ENCODE results near the gene ACOXL.

Gene ACOXL

DNA sequence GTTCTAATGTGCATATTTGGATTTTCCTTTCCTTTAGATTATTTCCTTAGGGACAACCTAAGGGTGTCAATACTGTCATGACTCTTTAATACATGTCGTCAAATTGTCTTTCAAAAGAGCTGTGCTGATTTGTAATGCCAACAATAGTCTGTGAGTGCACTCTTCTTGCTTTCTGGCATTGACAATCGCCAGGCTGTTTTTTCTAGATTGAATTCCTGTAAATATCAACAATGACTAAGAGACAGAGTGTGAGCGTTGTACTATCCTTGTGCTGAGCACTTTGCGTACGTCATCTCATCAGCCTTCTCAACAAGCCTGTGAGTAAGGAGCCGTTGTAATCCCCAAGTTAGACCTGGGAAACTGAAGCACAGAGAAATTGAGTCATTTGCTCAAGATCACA lies 96.0 kb downstream of the ACOXL start:
- DNase-seq (ENCODE audit: low spot score), result no peak

DNA sequence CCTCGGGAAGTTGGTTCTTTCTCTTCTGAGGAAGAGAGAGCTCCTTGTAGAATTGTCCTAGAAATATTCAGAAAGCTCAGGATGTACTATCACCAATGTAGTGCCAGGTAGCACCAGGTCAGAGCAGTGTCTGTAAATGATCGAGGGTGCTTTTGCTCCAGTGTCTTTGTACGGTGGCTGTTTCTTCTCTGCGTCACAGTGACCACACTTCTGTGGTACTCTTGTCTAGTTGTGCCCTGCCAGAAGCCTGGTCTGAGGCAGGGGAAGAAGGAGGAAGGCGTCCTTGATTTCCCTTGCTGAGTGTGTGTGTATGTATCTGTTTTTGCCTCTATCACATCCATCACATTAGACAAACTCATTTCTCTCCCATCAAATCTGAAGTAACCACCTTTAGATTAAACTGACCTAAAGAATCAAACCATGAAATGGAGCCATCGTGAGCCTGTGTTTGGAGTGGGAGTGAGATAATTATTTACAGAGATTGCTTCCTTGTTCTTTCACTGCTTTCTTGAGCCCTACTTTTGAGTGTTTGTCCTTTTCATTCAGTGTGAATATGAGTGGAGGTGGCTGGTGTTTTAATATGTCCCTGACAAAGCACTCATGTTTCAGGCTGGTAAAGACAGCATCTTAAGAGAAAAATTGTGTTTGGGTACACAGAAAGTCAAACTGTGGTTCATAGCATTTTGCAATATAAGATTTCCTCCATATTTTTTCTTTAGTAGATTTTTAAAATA lies 97.2 kb downstream of the ACOXL start:
- DNase-seq (ENCODE audit: low spot score), result no peak

DNA sequence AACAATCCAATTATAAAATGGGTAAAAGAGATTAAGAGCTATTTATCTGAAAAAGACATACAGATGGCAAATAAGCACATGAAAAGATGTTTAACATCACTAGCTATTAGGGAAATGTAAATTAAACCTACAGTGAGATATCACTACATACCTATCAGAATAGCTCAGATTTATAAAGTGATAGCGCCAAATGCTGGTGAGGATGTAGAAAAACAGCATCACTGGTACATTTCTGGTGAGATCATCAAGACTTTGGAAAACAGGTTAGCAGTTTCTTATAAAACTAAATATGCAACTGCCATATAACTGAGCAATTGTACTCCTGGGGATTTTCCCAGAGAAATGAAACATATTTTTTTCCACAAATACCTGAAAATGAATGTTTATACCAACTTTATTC lies 100.4 kb downstream of the ACOXL start:
- DNase-seq (ENCODE audit: low spot score), result no peak

DNA sequence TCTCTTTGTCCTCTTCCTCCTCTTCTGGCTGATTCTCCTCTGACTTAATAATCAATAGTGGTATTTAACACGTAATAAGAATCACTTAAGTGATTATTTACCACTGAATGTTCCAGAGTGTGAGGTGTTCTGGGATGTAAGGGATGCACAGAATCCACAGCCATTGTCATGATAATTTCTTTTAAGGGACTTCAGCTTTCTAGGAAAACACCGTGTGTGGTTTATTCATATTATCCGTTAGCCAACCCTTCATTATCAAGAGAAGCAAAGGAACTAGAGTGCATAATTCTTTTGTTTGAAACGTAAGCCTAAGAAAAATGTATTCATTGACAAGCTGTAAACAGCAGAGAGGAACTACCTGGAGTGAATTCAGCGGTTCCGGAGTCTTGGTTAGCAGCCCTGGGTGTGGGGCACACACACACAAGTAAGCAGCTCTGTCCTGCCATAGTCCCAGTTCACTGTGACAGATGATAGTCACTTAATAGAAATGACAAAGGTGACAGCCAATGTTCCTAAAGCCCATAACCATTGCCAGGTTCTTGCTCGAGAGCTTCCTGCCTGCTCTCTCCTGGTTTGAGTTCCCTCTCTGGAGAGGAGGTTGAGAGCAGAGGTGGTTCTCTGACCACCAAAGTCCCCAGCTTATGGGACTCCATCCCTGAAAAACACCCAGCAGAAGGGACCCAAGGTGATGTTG lies 101.9 kb downstream of the ACOXL start:
- DNase-seq (ENCODE audit: low spot score), result no peak

DNA sequence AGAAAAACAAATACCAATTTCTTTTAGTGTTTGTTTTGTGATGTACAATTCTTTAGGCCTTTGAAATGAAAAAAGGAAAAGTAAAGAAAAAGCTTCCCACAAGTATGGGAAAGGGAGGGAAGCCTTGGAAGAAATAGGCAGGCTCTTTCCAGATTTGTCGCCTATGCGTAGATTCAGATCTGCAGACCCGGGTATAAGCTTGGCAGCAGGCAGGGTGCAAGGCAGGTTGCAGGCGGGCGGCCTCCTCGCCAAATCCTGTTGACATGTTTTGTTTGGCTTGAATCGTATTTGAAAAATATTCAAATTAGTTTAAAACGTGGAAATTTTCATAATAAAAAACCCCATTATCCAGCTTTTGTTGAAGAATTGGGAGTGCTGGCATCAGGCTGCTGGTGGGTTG lies 104.3 kb downstream of the ACOXL start:
- DNase-seq (ENCODE audit: low spot score), result no peak

DNA sequence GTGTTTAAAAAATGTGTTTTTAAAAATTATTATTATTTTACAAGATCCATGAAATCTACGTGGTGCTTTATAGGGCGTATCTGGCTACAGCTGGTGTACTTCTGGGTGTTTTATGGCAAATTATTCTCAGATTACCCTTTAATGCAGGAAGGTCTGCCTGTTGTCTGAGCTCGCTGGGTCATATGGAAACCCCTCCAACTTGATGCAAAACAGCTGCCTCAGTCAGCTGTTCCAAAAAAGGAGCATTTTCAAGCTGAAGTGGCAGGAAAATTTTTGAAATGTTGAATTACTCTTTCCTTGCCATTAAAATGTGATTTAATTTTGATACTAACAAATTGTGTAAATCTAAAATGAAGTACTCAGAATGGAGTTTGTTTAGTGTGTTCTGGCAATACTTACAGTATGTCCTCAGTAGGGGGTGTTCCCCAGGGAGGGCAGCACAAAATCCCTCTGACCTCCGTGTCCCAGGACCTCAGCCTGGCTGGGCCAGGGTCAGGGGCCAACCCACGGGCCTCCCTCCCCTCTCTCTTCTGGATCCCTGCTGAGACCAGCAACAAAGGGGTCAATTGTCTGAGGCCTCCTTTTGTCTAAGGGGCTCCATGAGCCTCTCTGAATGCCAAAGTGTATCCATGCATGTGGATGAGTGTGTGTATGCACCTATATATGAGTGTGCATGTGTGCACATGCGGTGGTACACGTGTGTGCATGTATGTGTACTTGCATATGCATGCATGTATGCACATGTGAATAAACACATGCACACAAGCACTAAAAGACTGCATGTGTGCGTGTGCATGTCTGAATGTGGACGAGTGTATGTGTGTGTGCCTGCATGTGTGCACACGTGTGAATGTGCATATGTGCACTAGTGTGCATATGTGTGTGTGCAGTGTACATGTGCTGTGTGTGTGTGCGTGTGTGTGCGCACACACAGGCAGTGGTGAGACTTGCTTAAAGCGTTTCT lies 105.4 kb downstream of the ACOXL start:
- DNase-seq (ENCODE audit: low spot score), result no peak

DNA sequence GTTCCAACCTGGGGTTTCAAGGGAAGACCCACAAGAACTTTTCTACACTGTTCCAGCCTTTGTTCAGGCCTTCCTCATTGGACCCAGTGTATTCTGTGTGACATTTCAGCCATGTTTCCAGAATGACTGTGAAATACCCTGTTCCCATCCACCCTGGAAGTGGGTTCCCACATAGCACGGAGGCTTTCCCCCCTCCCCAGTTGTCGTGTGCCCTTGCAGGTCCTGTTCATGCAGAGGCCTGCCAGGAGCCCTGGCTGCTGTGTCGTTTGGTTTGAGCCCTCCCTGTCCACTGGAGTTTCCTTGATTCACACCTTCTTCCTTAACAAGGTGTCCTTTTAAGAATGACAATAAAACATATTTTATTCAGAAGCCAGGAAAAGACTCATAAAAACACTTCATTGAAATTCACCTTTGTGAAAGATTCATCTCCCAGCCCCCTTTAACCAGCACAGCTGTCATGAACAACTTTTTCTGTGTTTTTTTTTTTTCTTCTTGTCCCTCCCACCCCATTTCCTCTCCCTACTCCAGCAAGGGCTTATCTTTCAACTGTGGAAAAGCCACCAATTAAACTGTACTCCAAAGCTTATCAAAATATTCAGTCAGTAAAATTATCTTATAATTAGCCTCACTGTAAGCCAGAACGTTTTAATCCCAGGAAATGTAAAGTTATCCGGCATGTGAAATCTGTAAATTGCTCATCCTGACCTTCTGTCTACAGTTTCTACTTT lies 106.4 kb downstream of the ACOXL start:
- no peak for DNase-seq (ENCODE audit: low spot score)

DNA sequence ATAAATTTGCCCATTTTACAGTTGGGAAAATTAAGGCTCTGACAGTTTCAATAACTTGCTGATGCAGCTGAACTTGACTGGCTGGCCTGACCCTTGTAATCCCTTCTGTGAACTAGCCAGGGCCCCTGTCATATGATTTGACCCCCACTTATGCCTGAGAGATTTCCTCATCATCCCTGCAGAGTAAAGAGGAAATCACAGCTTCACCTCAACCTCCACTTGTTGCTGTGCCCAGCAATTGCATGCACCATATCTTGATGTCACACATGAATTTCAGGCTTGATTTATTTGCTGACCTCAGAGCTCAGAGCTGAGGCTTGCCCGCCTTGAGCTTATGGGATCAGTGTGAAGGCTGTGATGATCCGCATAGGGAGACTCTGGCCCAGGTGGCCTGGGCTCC lies 108.1 kb downstream of the ACOXL start:
- no peak for DNase-seq (ENCODE audit: low spot score)

DNA sequence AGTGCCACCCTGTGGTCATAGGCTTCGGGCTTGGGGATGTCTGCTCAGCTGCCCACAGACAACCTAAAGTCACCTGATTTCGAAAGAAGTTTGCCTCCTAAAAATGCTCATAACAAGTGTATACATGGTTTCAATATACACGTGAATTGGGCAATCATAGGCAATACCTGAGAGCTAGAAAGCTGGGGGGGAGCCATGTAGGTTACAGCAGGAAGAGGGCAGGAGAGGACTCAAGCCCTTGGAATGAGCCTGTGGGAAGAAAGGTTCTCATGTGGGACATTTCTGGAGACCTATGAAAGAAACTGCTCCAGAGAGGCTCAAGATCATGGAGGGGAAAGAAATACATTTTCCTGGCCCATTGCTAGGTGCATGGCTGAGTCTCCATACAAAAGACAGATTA lies 109.7 kb downstream of the ACOXL start:
- DNase-seq (ENCODE audit: low spot score), result no peak

DNA sequence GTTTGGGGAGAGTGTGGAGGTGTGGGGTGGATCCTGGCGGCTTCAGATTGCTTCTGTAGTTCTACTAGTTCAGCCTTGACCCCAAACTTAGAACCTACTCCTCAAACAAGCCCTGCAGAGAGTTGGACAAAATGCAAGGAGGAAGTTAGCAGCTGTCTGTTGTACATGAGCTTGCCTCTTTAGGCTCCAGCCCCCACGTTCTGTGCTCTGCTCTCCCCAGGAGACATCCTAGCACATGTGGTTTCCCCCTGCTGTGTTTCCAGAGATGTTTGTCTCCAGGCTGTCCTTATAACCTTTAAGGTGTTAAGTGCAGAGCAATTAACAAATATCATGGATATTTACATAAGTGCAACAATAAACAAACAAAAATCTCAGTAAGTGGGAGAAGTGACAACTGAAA lies 111.1 kb downstream of the ACOXL start:
- no peak for DNase-seq (ENCODE audit: low spot score)

DNA sequence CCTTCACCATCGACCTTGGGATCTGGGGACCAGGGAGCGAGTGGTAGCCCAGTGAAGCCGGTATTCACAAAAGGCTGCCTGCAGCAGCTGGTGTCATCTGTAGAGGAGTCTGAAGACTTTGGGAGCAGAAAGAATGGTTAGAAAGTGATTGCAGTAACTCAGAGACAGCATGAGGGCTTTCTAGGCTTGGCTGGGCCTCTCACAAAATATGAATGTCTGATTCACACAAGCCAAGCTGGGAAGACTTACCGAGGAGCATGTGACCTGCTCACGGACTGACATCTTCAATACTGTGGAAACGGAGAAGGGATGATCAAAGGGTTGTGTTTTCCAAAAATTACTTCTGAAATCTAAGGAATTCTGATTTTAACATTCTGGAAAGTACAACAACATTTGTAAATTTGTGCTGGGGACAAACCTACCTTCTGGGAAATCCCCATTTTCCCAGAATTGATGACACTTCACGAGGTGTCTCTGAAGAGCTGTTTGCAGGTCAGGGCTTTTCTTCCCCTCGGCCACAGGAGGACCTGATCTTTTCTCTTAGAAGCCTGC lies 111.7 kb downstream of the ACOXL start:
- DNase-seq (ENCODE audit: low spot score), result no peak

DNA sequence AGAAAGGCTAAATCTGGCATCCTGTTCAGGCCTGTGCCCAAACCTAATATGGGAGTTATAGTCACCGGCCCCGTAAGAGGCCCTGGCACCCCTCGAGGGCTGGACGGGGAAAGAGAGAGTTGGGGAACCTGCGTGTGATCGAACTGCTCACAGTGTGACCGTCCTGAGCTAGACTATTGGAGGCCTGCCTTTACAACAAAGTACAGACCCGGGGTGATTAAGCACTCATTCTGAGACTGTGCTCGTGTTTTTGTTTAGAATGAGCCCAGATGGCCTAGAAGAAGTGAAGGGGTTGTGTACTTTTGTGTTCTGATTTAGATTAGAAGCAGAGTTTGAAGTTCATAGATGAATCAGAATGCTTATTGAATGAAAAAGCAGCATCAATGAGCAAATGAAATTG lies 115.3 kb downstream of the ACOXL start:
- DNase-seq (ENCODE audit: low spot score), result no peak

DNA sequence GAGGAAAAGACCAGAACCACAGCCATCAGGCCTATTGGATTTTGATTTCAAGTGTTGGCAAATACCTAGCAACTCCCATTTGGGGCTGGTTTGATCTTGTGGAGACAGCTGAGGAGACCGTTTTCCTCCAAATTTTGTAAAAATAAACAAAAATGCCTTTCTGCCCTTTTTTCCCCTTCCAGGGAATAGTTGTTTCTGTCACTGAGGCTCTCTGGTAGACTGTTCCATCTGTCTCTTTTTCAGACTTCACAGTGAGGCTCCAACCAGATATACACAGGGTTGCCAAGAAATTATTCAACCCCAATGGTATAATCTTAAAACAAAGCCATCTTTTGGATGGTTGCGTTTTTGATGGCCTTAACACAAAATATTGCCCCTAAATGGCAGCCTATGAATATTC lies 115.7 kb downstream of the ACOXL start:
- DNase-seq (ENCODE audit: low spot score), result no peak

DNA sequence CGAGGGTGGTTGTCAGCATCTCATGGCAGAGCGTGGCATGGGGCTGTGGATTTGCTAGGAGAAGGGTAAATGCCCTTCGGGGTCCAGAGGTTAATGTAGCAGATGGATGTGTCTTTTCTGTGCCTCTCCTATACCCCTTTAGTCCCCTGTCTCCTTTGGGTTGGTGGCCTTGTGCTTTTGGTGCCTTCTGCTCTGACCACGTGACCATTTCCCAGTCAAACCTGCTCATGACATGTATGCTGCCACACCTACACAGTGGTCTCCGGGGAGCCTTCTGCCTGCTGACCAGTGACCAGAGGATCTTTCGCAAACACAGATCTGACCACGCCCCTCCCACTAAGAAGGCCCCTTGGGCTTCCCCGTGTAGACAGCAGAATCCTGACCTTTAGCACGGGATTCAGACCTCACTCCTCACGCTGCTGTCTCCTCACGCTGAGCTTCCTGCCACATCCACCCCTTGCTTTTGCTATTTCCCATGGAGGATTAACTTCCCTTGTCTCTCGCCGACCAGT lies 116.2 kb downstream of the ACOXL start:
- no peak for DNase-seq (ENCODE audit: low spot score)

DNA sequence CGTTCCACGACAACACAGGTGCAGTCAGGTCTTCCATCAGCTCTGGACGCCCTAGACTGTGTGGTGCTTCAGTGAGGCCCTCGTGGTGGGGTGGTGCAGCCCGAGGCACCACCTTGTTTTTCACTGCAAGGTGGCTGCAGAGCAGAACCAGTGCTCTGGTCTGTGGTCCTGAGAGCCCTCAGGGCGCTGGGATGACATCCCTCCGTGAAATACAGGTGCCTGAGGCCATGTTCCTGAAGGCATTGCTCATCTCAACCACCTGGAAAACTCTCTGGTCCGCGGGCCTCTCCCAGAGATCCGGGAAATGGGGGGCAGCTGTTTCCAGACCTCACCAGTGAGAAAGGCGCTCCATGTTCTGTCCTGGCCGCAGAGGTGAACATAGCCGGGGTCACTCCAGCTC lies 119.2 kb downstream of the ACOXL start:
- DNase-seq (ENCODE audit: low spot score), result no peak

DNA sequence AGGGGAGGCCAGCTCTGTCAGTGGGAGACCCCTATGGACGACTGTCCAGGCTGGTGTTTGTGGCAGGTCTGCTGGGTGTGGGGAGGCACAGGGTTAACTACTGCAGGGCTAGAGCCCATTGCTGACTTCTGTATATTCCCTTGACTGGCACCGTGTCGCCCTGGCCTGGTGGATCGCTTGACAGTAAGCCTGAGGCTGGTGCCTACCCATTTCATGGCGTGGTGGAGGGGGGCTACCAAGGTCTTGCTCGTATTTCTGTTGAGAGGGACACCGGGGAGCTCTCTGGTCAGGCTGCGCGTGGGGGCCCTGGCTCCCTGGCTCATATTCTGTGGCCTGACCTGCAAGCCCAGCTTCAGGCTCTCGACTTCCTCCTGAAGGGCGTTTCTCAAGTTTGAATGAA lies 119.7 kb downstream of the ACOXL start:
- no peak for DNase-seq (ENCODE audit: low spot score)

DNA sequence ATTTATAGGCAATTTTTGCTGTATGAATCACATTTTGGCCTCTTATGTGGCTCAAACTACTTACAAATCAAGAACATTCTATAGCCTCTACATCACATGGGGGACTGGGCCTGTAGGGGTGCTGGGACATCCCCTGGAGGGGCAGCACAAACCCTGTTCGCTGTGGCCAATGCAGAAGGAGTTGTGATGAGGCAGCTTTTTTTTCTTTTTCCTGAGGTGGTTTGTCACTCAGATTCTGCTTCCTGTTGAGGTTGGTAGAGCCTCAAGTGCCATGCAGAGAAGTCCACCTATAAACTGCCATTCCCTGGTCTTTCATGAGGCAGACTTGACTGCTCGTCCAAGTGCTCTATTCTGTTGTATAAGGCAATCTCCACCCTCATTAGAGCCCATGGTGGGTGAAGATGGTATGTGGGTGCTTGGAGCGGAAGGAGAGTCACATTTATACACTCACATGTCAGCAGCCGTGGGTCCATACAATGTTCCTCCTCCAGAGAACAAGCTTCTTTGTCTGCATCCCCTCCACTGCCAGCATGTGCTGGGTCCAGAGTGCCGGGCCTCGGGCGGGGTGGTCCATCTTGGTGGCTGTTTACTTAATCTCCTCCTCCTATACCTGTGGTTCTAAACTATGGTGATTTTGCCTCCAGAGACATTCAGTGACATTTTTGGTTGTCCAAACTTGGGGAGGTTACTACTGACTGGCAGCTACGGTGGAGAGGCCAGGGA lies 120.3 kb downstream of the ACOXL start:
- DNase-seq (ENCODE audit: low spot score), result no peak

DNA sequence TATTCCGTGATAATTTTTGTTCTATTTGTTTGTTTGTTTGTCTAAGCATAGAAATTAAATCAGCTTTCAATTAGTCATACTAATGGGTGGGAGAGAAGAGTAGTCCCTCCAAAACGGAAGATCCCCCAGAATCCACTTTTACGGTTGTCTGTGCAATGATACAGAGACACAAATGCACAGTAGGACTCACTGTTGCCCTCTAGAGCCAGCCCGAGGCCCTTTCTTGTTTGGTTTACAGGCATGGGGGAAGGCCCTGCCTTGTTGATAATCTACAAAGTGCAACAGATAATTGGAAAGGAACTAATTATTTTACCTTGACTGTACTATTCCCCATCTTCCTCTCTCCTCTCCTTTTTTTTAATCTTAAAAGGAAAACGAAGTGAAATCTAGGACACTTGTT lies 121.1 kb downstream of the ACOXL start:
- peak; percentile 32 for DNase-seq (ENCODE audit: low spot score)

DNA sequence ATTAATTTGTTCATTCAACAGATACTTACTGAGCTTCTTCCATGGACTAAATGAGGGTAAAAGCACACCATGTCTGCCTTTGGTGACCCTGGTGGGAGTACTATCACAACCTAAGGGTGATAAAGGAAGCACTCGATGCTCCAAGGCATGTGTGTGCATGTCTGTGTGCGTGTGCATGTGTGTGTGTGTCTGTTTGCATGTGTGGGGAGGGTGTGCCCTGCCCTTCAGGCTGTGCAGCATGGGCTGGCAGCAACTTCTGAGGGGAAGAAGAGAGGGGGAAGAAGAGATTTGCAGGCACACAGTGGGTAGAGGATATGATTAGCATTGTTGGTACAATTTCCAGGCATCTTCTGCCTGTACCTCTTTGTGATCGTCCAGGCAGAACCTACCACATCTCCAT lies 121.6 kb downstream of the ACOXL start:
- DNase-seq (ENCODE audit: low spot score), result no peak

DNA sequence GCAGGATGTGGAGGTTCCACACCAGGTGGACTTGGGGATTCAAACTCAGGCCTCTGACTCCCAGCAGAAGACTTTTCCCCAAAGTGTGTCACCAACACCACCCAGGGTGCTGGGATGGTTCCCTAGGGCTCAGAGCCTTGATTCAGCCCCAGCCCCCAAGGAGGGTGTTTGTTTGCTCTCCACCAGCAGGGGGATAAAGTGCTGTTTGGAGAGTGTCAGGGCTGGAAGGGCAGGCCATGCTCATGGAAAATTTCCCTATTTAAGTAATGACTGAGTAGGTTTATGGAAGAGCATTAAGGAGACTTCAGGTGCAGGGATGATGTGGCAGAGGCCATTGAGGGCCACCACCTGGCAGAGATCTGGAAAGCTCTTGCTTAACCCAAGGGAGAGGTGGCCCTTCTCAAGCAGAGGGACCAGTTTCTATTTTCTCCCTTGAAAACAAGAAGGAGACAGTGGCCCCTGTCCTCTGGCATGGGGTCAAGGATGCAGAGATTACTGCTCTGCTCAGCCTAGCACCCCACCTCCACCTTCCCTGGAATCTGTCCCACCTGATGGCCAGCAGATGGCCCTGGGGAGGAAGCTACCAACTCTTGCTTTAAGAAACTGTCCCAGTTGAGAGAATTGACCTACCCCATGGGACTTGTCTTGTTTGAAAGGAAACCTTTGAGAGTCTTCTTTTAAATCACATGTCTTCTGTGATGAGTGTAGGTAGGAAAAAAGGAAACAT lies 122.1 kb downstream of the ACOXL start:
- DNase-seq (ENCODE audit: low spot score), result no peak

Measured in GM03348 (cell line).